Gastrocnemius medialis (tissue), 4 donors: Measurements from ENCODE around the gene IFI30. TPM values are rescaled to one million over a fixed set of nuclear protein-coding genes. Genes with fewer than 3 reads are reported as not detected.

Experiments
- ATAC-seq, 2 donors: fragments of 150-250 bp; one replicate each; pipeline ENCODE4 v1.9.1; 2016
- DNase-seq, 2 donors: peaks; one replicate each; pipeline ENCODE4 v3.0.0-alpha.2; 2019
- H3K27ac ChIP-seq, 4 donors: fragments of 200-600 bp; sonication (generic); 1 replicate in 1 of 4; 2 replicates in 3 of 4; pipeline ENCODE4 v1.5.1; 2016 to 2018; ENCODE audit warnings: mild to moderate bottlenecking in 2 of 4, moderate library complexity in 1 of 4
- H3K27me3 ChIP-seq, 3 donors: fragments of 200-600 bp; sonication (generic) in 2 of 3; 1 replicate in 1 of 3; 2 replicates in 2 of 3; pipeline versions ENCODE4 v1.5.1 to v1.6.0; 2016 to 2019; ENCODE audit warnings: mild to moderate bottlenecking in 1 of 3, moderate library complexity in 1 of 3
- H3K36me3 ChIP-seq, 2 donors: fragments of 200-600 bp; sonication (generic) in 1 of 2; one replicate each; pipeline ENCODE4 v1.5.1; 2017 to 2018
- H3K4me1 ChIP-seq, 2 donors: fragments of 200-600 bp; sonication (generic) in 1 of 2; one replicate each; pipeline ENCODE4 v1.5.1; 2016 to 2017; ENCODE audit warnings: mild to moderate bottlenecking in 2 of 2
- H3K4me3 ChIP-seq, 4 donors: fragments of 200-600 bp; sonication (generic) in 3 of 4; 1 replicate in 1 of 4; 2 replicates in 3 of 4; pipeline ENCODE4 v1.5.1; 2016 to 2019; ENCODE audit warnings: mild to moderate bottlenecking in 2 of 4
- H3K9me3 ChIP-seq, 3 donors: fragments of 200-600 bp; sonication (generic) in 2 of 3; 1 replicate in 1 of 3; 2 replicates in 2 of 3; pipeline ENCODE4 v1.5.1; 2016 to 2019
- CTCF ChIP-seq, 5 experiments: fragments of 450-650 bp in 3 of 5; fragments of 200-600 bp in 2 of 5; sonication (generic) in 2 of 5; IDR thresholded peaks in 4 of 5; conservative IDR thresholded peaks in 1 of 5; 1 replicate in 4 of 5; 2 replicates in 1 of 5; pipeline ENCODE4 v1.5.1; 2016 to 2019; ENCODE audit warnings: antibody characterized with exemption in 5 of 5, mild to moderate bottlenecking in 3 of 5, moderate library complexity in 3 of 5
- POLR2A ChIP-seq, 2 donors: fragments of 450-650 bp; IDR thresholded peaks; one replicate each; pipeline ENCODE4 v1.6.1; 2017; ENCODE audit warnings: antibody characterized with exemption in 2 of 2, mild to moderate bottlenecking in 2 of 2, moderate library complexity in 2 of 2
- in situ Hi-C, 4 donors: fragments of 200-750 bp; cut with MboI; loops; one replicate each; pipeline versions ENCODE4 v1.15.0 to v1.8.0; 2017; ENCODE audit warnings: low sequenced_read_pairs in 4 of 4
- intact Hi-C: fragments of 100-400 bp; cut with DNase I; formaldehyde crosslinking; loops from one replicate; pipeline ENCODE4 v1.15.1; 2023; ENCODE audit warnings: low total_unique reads
- total RNA-seq, 4 donors: library from RNA; depleted of rRNA; stranded (reverse); fragments of >200 nt; gene quantifications; one replicate each; pipeline versions ENCODE4 v1.1.0 to v1.2.3, GENCODE V29; 2016

IFI30 gene
- total RNA-seq, 4 donors from 2014 or later = 3.5 to 20.4 (median 14.0) TPM

- peak overlapping the region in 1 of 4 donors; percentile 94 for H3K27ac ChIP-seq
- no peak for ATAC-seq
- TF ChIP-seq POLR2A (IDR thresholded peaks at IDR 0.05) = no peak
- TF ChIP-seq CTCF (IDR thresholded peaks at IDR 0.05 in 4 of 5, conservative IDR thresholded peaks at IDR 0.05 in 1 of 5) = no peak
- no peaks in the 10 kb centered on the region for H3K9me3 ChIP-seq
- no peaks in the 10 kb centered on the region for H3K36me3 ChIP-seq
- H3K27me3 ChIP-seq = no peaks in the 10 kb centered on the region
- H3K4me3 ChIP-seq = no peak overlapping the region
- DNase-seq = no peak
- in situ Hi-C loops = loop anchor here in 1 of 4 donors (10.0 kb wide), 1 partner anchor 135 kb away; the partner anchor contains the start of gene LSM4
- intact Hi-C loops = no loop called here
- peaks cover 11 to 14% of the 10 kb centered on the region in 2 donors for H3K4me1 ChIP-seq
Observed at GRCh38 chr19:18190278-18190677, 16.7 kb downstream of the IFI30 start.

- intact Hi-C loops (loop anchor here (1.0 to 2.0 kb wide), 5 partner anchors 31 to 132 kb away; partner anchors contain the start of genes LSM4 and PIK3R2), in situ Hi-C loops (loop anchor here in 1 of 4 donors (10.0 kb wide), 1 partner anchor 133 kb away; the partner anchor contains the start of gene LSM4)
- peaks cover 0 to 8% of the 10 kb centered on the region in 2 donors for H3K36me3 ChIP-seq
- no peaks in the 10 kb centered on the region for H3K27me3 ChIP-seq
- peak overlapping the region; percentile 85 to 95 (median 94) for H3K27ac ChIP-seq
- no peaks in the 10 kb centered on the region for H3K9me3 ChIP-seq
- TF ChIP-seq POLR2A (IDR thresholded peaks at IDR 0.05) (no peak), CTCF (IDR thresholded peaks at IDR 0.05 in 4 of 5, conservative IDR thresholded peaks at IDR 0.05 in 1 of 5) (peak in 1 of 5 experiments; percentile 18)
- peaks cover 11 to 14% of the 10 kb centered on the region in 2 donors for H3K4me1 ChIP-seq
- DNase-seq (no peak), ATAC-seq (no peak)
- peak overlapping the region; percentile 58 to 75 (median 66) for H3K4me3 ChIP-seq
Observed at GRCh38 chr19:18191640-18192062, 18.0 kb downstream of the IFI30 start.

GRCh38 chr19:18192673-18193387 is 19.2 kb downstream of the IFI30 start, which contains the start of gene MPV17L2:
MPV17L2 (plus strand) TSS chr19:18193218; CDS start chr19:18193282, 64 bp downstream.
- in situ Hi-C loops (loop anchor here in 1 of 4 donors (10.0 kb wide), 1 partner anchor 132 kb away; the partner anchor contains the start of gene LSM4), intact Hi-C loops (loop anchor here (1.0 to 2.0 kb wide), 6 partner anchors 11 to 130 kb away; partner anchors contain the start of genes LSM4, PIK3R2 and RAB3A)
- TF ChIP-seq CTCF (IDR thresholded peaks at IDR 0.05 in 4 of 5, conservative IDR thresholded peaks at IDR 0.05 in 1 of 5) = no peak
- peak; percentile 81 to 83 for TF ChIP-seq POLR2A (IDR thresholded peaks at IDR 0.05)
- H3K36me3 ChIP-seq = peaks cover 0 to 12% of the 10 kb centered on the region in 2 donors
- no peaks in the 10 kb centered on the region for H3K9me3 ChIP-seq
- DNase-seq (peak; percentile 100), ATAC-seq (peak; percentile 96 to 97)
- H3K4me1 ChIP-seq = peaks cover 11 to 14% of the 10 kb centered on the region in 2 donors
- peak within 1 kb of the TSS; percentile 75 to 89 (median 82) for H3K4me3 ChIP-seq
- no peaks in the 10 kb centered on the region for H3K27me3 ChIP-seq
- H3K27ac ChIP-seq = peak within 1 kb of the TSS; percentile 88 to 95 (median 94)

- peaks cover 0 to 12% of the 10 kb centered on the region in 2 donors for H3K36me3 ChIP-seq
- H3K27me3 ChIP-seq = no peaks in the 10 kb centered on the region
- peaks cover 11 to 14% of the 10 kb centered on the region in 2 donors for H3K4me1 ChIP-seq
- H3K4me3 ChIP-seq = peak overlapping the region; percentile 72 to 89 (median 82)
- TF ChIP-seq CTCF (IDR thresholded peaks at IDR 0.05 in 4 of 5, conservative IDR thresholded peaks at IDR 0.05 in 1 of 5) (peak in 1 of 5 experiments; percentile 7), POLR2A (IDR thresholded peaks at IDR 0.05) (peak in 1 of 2 donors; percentile 26)
- DNase-seq (peak in 1 of 2 donors; percentile 33), ATAC-seq (peak; percentile 6 to 11)
- intact Hi-C loops (loop anchor here (1.0 to 2.0 kb wide), 2 partner anchors 11 to 33 kb away; partner anchors contain the start of gene RAB3A), in situ Hi-C loops (loop anchor here in 1 of 4 donors (10.0 kb wide), 1 partner anchor 131 kb away; the partner anchor contains the start of gene LSM4)
- H3K27ac ChIP-seq = peak overlapping the region; percentile 87 to 93 (median 90)
- H3K9me3 ChIP-seq = no peaks in the 10 kb centered on the region
Observed at GRCh38 chr19:18193388-18194180, 20.0 kb downstream of the IFI30 start.
